ENCODE measurements around the gene GET4.

DNA sequence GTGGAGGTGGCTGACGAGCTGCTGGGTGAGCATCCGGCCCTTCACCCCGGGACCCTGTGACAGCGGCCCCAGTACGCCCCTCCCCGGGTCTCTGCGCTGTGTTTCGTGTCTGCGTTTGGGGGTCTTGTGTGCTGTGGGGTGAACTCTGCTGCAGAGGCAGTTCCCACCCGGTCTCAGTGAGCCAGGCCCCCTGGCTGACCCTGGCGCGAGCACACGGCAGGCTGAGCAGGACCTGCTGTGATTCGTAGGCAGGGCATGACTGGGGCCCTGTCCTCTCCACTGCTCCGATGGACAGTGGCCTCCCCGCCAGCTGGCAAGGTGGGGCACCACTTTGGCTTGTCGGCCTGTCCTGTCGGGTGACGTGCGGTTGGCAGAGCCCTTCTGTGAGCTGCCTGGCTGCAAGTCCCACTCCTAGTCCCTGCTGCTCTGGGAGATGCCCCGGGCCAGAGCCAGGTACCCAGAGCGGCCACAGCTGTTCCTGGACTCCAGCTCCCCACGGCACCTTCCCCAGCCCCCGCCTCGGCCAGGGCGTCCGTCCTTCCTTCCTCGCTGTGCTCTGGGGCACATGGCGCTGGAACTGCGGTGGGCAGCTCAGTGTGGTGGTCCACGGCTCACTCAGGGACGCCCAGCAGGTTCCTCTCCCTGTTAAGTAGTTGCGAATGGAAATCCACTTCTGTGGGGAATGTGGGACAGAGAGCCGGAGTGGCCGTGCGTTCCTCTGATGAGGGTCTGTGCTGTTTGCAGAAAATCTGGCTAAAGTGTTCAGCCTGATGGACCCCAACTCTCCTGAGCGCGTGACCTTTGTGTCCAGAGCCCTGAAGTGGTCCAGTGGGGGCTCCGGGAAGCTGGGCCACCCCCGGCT is 10.5 kb downstream of the GET4 start:
- TF ChIP-seq POLR2A (IDR thresholded peaks at IDR 0.05; ENCODE audit: low read depth, low read length), result no peak
- TF ChIP-seq POLR2AphosphoS5 (IDR thresholded peaks at IDR 0.05; ENCODE audit: low read depth, low read length), result no peak
- TF ChIP-seq PAX5 (IDR thresholded peaks at IDR 0.05; ENCODE audit: insufficient read depth, low read length, severe bottlenecking), result no peak
- TF ChIP-seq TAF1 (IDR thresholded peaks at IDR 0.05; ENCODE audit: low read depth, low read length), result no peak
